Activated CD4-positive, alpha-beta T cell treated with anti-CD3 and anti-CD28 coated beads for 36 hours (primary cell): Measurements from ENCODE around the gene EXTL1. TPM values are rescaled to one million over a fixed set of nuclear protein-coding genes. Genes with fewer than 3 reads are reported as not detected.
A peak's percentile ranks its signal among the peaks of the same experiment; 100 is the strongest.
"Not testable (repeated sequence)": the region's sequence is repeated elsewhere in the genome, so short reads cannot be mapped to it uniquely, and the experiment has no call there.

Experiments used
- ATAC-seq: fragments of 200-7000 bp; cut with Tn5 transposase; one replicate; pipeline ENCODE4 v1.10.0; 2021; ENCODE audit warnings: mild to moderate bottlenecking, moderate library complexity
- CTCF ChIA-PET: fragments of 350-600 bp; sonication (Branson Sonifier 250); formaldehyde crosslinking; loops from one replicate; lab custom pipeline; 2021; ENCODE audit warnings: antibody characterized with exemption; lab: Charles Lee
- POLR2A ChIA-PET: fragments of 350-600 bp; sonication (Branson Sonifier 250); formaldehyde crosslinking; loops from one replicate; lab custom pipeline; 2021; ENCODE audit warnings: antibody characterized with exemption, inconsistent platforms; lab: Charles Lee
- DNase-seq: peaks from one replicate; pipeline ENCODE4 v3.0.0-alpha.2; 2020
- H3K27ac Mint-ChIP-seq: one replicate; pipeline ENCODE4 v1.8.0; 2021; ENCODE audit warnings: mixed read lengths
- H3K27me3 Mint-ChIP-seq: one replicate; pipeline ENCODE4 v1.8.0; 2021; ENCODE audit warnings: mixed read lengths
- H3K36me3 Mint-ChIP-seq: one replicate; pipeline ENCODE4 v1.8.0; 2021; ENCODE audit warnings: low read depth, mixed read lengths
- H3K4me1 Mint-ChIP-seq: one replicate; pipeline ENCODE4 v1.8.0; 2021; ENCODE audit warnings: mixed read lengths
- H3K4me3 Mint-ChIP-seq: one replicate; pipeline ENCODE4 v1.8.0; 2021; ENCODE audit warnings: mild to moderate bottlenecking, moderate library complexity, mixed read lengths
- H3K9me3 Mint-ChIP-seq: one replicate; pipeline ENCODE4 v1.8.0; 2021; ENCODE audit warnings: low read depth, mixed read lengths
- intact Hi-C, 2 experiments: fragments of 100-400 bp; cut with DNase I in 1 of 2; cut with micrococcal nuclease in 1 of 2; formaldehyde crosslinking; loops; one replicate each; pipeline versions ENCODE4 v1.14.2 to v1.15.1; 2022 to 2024; cut with DNase I, micrococcal nuclease
- total RNA-seq, 2 experiments: library from RNA; stranded (reverse); gene quantifications; one replicate each; pipeline ENCODE4 v1.2.3, GENCODE V29; 2021

Gene EXTL1, protein sequence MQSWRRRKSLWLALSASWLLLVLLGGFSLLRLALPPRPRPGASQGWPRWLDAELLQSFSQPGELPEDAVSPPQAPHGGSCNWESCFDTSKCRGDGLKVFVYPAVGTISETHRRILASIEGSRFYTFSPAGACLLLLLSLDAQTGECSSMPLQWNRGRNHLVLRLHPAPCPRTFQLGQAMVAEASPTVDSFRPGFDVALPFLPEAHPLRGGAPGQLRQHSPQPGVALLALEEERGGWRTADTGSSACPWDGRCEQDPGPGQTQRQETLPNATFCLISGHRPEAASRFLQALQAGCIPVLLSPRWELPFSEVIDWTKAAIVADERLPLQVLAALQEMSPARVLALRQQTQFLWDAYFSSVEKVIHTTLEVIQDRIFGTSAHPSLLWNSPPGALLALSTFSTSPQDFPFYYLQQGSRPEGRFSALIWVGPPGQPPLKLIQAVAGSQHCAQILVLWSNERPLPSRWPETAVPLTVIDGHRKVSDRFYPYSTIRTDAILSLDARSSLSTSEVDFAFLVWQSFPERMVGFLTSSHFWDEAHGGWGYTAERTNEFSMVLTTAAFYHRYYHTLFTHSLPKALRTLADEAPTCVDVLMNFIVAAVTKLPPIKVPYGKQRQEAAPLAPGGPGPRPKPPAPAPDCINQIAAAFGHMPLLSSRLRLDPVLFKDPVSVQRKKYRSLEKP
- total RNA-seq = not detected

DNA sequence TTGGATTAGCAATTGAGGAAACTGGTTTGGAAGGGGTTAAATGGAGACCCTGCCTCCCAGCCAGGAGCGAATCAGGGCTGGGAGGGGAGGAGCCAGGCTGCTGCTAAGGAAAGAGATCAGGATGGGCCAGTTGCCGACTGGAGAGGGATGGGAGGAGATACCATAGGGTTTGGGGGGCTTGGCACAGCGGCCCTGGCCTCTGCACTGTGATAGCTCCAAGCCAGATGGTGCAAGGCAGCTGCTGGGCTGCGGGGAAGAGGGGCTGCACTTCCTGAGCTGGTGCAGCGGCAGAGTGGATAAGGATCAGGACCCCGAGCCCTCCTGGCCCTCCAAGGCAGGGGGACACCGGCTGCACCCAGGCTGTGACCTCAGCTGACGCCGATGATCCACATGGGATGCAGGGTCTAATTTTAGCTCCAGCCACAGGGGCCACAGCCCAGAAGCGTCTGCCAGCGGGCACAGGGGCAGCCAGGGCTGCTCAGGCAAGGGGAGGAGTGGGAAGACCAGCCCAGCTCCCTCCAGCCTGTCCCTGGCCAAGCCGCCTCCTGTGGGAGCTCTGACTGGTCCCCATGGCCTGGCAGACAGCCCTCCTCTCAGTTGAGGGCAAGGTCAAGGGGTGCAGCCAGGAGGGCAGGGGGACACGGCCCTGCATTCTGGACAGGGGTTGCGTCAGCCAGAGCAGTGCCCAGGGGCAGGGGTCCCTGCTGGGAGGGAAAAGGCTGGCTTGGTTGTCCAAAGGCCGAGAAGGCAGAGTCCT lies at the start of gene EXTL1:
Gene EXTL1 (plus strand): TSS at position 129 of the 757 bp plus-strand sequence. CDS start 872 bp downstream, outside the sequence.
- H3K27ac Mint-ChIP-seq = no peak within 1 kb of the TSS
- peaks cover 10% of the 10 kb centered on the region for H3K4me1 Mint-ChIP-seq
- DNase-seq (no peak), ATAC-seq (no peak)
- no peaks in the 10 kb centered on the region for H3K27me3 Mint-ChIP-seq
- H3K4me3 Mint-ChIP-seq = no peak within 1 kb of the TSS
- H3K9me3 Mint-ChIP-seq = no peaks in the 10 kb centered on the region
- ChIA-PET POLR2A (no interaction called here), CTCF (interaction anchor here (0.6 to 1.1 kb wide), 2 partner anchors 11 to 22 kb away, joined by 3 read pairs; no protein-coding TSS in a partner anchor)
- H3K36me3 Mint-ChIP-seq = no peaks in the 10 kb centered on the region
- intact Hi-C loops = no loop called here

DNA sequence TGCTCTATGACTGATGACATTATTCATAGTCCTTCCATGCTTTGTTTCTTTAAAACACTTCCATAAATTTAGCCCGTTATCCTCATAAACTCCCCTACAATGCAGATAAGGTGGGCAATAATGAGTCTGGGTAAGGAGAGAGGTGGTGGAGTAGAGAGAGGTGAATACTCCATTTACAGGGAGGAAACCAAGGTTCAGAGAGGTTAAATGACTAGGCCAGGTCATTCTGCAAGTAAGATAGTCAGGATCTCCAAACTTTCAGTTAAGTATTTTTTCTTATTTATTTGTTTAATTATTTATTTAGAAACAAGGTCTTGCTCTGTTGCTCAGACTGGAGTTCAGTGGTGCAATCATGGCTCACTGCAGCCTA lies 49.8 kb upstream of the EXTL1 start:
- no peaks in the 10 kb centered on the region for H3K9me3 Mint-ChIP-seq
- peak; percentile 64 for ATAC-seq
- peaks cover 31% of the 10 kb centered on the region for H3K4me1 Mint-ChIP-seq
- intact Hi-C loops = loop anchor here in 1 of 2 experiments (1.0 kb wide), 1 partner anchor 27 kb away; the partner anchor contains the start of gene PAFAH2
- ChIA-PET POLR2A (no interaction called here), CTCF (interaction anchor here (0.6 to 1.5 kb wide), 4 partner anchors 9 to 26 kb away, joined by 3 read pairs; partner anchors contain the start of gene PAFAH2)
- peak overlapping the region; percentile 86 for H3K27ac Mint-ChIP-seq
- peak overlapping the region; percentile 48 for H3K4me3 Mint-ChIP-seq
- DNase-seq = no peak
- peaks cover 52% of the 10 kb centered on the region for H3K36me3 Mint-ChIP-seq
- no peaks in the 10 kb centered on the region for H3K27me3 Mint-ChIP-seq

DNA sequence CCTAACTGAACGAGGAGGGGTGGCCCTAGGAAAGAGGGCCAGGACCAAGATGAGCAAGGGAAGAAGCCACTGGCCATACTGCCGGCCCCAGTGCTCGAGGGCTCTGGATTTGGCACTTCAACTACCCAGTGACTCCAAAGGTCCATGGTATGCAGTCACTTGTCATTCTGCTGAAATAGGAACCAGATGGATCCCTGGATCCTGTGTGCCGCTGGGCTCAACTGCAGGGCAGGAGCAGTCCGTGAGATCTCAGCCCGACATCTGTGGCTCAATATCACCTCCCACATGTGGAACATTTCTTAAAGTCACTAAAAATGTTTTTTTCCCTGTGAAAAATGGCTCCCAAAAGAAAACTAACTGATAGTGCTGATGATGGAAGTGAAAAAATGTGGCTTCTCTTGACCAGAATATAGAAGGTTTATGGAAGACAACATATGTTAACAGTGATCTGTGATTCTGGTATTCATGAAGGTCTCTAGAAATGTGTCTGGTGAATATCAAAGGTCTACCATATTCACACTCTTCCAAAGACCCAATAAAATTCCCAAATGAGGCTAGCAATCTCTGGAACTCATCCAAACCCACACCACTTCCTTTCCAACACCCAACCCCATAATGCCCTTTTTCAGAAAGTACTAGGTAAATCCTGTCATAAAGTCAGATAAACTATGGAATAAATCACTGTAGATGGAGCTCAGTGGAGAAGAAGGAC lies 47.8 kb upstream of the EXTL1 start:
- ATAC-seq = no peak
- no peak for DNase-seq
- CTCF ChIA-PET = no interaction called here
- H3K9me3 Mint-ChIP-seq = no peaks in the 10 kb centered on the region
- peak overlapping the region; percentile 14 for H3K27ac Mint-ChIP-seq
- peaks cover 45% of the 10 kb centered on the region for H3K36me3 Mint-ChIP-seq
- POLR2A ChIA-PET = no interaction called here
- H3K4me1 Mint-ChIP-seq = peaks cover 29% of the 10 kb centered on the region
- H3K27me3 Mint-ChIP-seq = no peaks in the 10 kb centered on the region
- intact Hi-C loops = no loop called here
- no peak overlapping the region for H3K4me3 Mint-ChIP-seq

DNA sequence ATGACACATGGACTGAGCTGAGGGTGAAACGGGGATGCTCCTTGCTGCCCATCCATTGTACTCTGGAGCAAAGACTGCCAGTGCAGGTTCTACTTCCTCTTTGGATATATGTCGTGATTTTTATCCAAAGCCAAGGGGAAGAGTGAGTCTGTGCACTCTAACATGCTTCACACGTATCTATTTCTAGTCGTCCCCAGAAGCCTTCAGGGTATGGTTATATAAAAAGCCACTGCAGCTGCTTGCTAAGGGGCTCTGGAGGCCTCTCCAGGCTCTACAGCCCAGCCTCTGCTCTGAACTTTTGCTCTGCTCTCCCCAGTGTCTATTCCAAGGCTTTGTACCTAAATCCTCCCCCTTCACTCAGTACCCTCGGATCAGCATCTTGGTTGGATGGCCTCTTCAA lies 43.8 kb upstream of the EXTL1 start:
- ChIA-PET POLR2A (no interaction called here), CTCF (interaction anchor here (1.4 kb wide), 1 partner anchor 20 kb away, joined by 6 read pairs; the partner anchor contains the start of gene PAFAH2)
- Mint-ChIP-seq H3K36me3 (peaks cover 45% of the 10 kb centered on the region), H3K4me1 (peaks cover 6% of the 10 kb centered on the region), H3K27me3 (no peaks in the 10 kb centered on the region), H3K9me3 (no peaks in the 10 kb centered on the region), H3K4me3 (no peak overlapping the region), H3K27ac (no peak overlapping the region)
- DNase-seq (no peak), ATAC-seq (no peak)
- intact Hi-C loops = no loop called here

DNA sequence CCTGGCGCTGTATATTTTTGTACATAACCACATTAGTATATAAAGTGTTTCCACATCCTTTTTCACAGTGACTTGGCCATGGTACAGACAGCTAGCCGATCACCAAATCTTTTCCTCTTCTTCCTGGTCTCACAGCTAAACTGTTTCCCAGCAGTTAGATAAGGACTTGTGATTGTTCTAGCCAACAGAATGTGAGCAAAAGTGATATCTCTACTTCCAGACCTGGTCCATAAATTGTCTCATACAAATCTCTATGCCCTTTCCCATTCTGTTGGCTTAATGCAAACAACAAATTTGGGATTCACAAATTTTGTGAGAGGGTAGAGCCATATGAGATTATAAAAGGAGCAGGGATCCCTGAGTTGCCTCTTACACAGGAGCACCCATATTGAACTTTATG lies 43.2 kb upstream of the EXTL1 start:
- no peak for DNase-seq
- no peak for ATAC-seq
- Mint-ChIP-seq H3K4me3 (no peak overlapping the region), H3K4me1 (peaks cover 4% of the 10 kb centered on the region), H3K36me3 (peaks cover 46% of the 10 kb centered on the region), H3K27me3 (no peaks in the 10 kb centered on the region), H3K9me3 (no peaks in the 10 kb centered on the region), H3K27ac (no peak overlapping the region)
- ChIA-PET CTCF (interaction anchor here (1.4 kb wide), 1 partner anchor 19 kb away, joined by 6 read pairs; the partner anchor contains the start of gene PAFAH2), POLR2A (no interaction called here)
- intact Hi-C loops = no loop called here

DNA sequence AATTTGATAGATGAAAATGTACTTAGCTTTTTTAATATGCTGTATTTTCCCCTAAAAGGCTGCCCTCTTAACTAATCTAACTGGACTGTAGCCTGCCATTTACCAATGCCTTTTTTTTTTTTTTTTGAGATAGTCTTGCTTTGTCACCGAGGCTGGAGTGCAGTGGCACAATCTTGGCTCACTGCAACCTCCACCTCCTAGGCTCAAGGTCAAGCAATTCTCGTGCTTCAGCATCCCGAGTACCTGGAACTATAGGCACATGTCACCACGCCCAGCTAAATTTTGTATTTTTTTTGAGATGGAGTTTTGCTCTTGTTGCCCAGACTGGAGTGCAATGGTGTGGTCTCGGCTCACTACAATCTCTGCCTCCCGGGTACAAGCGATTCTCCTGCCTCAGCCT lies 42.4 kb upstream of the EXTL1 start:
- intact Hi-C loops = no loop called here
- no peaks in the 10 kb centered on the region for H3K4me1 Mint-ChIP-seq
- CTCF ChIA-PET = no interaction called here
- ATAC-seq = no peak
- H3K4me3 Mint-ChIP-seq = no peak overlapping the region
- H3K27ac Mint-ChIP-seq = no peak overlapping the region
- H3K27me3 Mint-ChIP-seq = no peaks in the 10 kb centered on the region
- H3K36me3 Mint-ChIP-seq = peaks cover 42% of the 10 kb centered on the region
- H3K9me3 Mint-ChIP-seq = no peaks in the 10 kb centered on the region
- POLR2A ChIA-PET = no interaction called here
- no peak for DNase-seq

DNA sequence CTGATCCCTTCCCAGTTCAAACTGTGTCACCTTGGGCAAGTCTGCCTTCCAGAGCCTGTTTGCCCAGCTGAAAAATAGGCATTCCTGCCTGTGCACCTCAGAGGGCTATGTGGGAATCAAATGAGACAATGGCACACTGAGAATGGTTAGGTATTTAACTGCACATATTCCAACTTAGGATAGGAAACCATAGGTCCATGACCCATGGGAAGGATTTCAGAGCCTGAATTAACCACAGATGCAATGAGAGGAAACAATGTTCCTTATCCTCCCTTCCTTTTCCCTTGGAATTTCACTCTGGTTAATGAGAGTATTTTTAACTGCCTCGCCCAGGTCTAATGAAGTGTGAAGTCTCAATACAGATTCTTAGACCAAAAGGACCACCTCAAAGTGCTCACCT lies 36.4 kb upstream of the EXTL1 start:
- Mint-ChIP-seq H3K27me3 (no peaks in the 10 kb centered on the region), H3K4me1 (peaks cover 33% of the 10 kb centered on the region), H3K9me3 (no peaks in the 10 kb centered on the region), H3K36me3 (peaks cover 45% of the 10 kb centered on the region), H3K27ac (no peak overlapping the region), H3K4me3 (no peak overlapping the region)
- intact Hi-C loops = no loop called here
- CTCF ChIA-PET = no interaction called here
- DNase-seq (no peak), ATAC-seq (no peak)
- POLR2A ChIA-PET = no interaction called here

DNA sequence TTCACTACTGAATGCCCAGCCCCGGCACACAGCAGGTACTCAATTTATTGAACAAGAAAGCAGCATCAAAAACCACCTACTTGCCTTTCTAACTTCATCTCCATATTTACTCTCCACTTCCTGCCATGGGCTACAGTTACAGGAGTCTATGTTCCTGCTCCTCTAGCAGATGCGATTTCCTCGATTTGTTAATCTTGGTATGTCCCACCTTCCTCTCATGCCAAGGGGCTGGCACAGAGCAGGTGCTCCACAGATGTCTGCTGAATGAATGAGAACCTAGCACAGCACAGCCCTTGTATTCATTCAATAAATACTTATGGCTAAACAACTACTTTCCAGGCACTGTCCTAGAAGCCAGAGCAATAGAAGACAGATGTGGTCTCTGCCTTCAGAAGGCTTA lies 35.9 kb upstream of the EXTL1 start:
- no peaks in the 10 kb centered on the region for H3K9me3 Mint-ChIP-seq
- no peak for DNase-seq
- ChIA-PET CTCF (interaction anchor here (0.6 to 3.3 kb wide), 2 partner anchors 12 to 201 kb away, joined by 3 to 26 read pairs; partner anchors contain the start of gene PAFAH2), POLR2A (no interaction called here)
- intact Hi-C loops = no loop called here
- H3K27ac Mint-ChIP-seq = no peak overlapping the region
- H3K4me3 Mint-ChIP-seq = no peak overlapping the region
- peaks cover 38% of the 10 kb centered on the region for H3K4me1 Mint-ChIP-seq
- no peak for ATAC-seq
- H3K36me3 Mint-ChIP-seq = peaks cover 45% of the 10 kb centered on the region
- H3K27me3 Mint-ChIP-seq = no peaks in the 10 kb centered on the region

DNA sequence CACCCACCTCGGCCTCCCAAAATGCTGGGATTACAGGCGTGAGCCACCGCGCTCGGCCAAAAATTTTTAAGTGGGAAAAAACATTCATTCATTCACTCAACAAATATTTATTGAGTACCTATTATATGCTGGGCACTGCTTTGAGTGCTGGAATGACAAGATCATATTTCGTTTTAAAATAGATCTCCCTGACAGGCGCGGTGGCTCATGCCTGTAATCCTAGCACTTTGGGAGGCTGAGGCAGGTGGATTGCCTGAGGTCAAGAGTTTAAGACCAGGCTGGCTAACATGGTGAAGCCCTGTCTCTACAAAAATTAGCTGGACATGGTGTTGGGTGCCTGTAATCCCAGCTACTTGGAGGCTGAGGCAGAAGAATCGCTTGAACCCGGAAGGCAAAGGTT lies 34.8 kb upstream of the EXTL1 start:
- H3K27ac Mint-ChIP-seq, H3K9me3 Mint-ChIP-seq, DNase-seq, H3K27me3 Mint-ChIP-seq, intact Hi-C loops, ATAC-seq, H3K4me3 Mint-ChIP-seq: not testable (repeated sequence)
- Mint-ChIP-seq H3K36me3 (peaks cover 42% of the 10 kb centered on the region), H3K4me1 (peaks cover 43% of the 10 kb centered on the region)
- POLR2A ChIA-PET = interaction anchor here (0.6 kb wide), 1 partner anchor 95 kb away, joined by 3 read pairs; no protein-coding TSS in a partner anchor
- CTCF ChIA-PET = interaction anchor here (0.6 to 3.3 kb wide), 2 partner anchors 11 to 38 kb away, joined by 3 to 26 read pairs; partner anchors contain the start of gene PAFAH2

DNA sequence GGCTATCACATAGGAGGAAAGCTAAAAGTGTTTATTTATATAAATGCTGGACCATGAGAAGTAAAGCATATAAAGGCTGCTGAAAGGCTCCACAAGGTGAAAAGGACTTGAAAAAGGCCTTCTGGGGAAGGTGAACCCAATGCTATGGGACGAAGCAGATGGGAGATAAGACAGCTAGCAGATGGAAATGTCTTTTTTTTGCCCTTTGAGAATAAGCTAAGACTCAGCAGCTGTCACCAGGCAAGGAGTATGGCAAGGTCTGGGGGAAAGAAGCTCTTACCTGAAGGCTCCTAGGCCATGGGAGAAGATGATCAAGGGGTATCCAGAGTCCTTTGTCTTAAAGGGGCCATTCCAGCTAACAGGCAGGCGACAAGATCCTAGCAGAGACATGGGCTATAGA lies 33.6 kb upstream of the EXTL1 start:
- Mint-ChIP-seq H3K27me3 (no peaks in the 10 kb centered on the region), H3K4me3 (no peak overlapping the region), H3K27ac (no peak overlapping the region), H3K36me3 (peaks cover 33% of the 10 kb centered on the region), H3K9me3 (no peaks in the 10 kb centered on the region), H3K4me1 (peaks cover 54% of the 10 kb centered on the region)
- no peak for ATAC-seq
- ChIA-PET POLR2A (interaction anchor here (0.7 to 1.9 kb wide), 2 partner anchors 92 to 1079 kb away, joined by 4 to 7 read pairs; no protein-coding TSS in a partner anchor), CTCF (interaction anchor here (0.8 to 5.2 kb wide), 3 partner anchors 9 to 92 kb away, joined by 3 to 41 read pairs (median 26); partner anchors contain the start of gene PAFAH2)
- no peak for DNase-seq
- intact Hi-C loops = no loop called here
